ENCODE results near the gene ARHGAP36.

ARHGAP36 gene, protein sequence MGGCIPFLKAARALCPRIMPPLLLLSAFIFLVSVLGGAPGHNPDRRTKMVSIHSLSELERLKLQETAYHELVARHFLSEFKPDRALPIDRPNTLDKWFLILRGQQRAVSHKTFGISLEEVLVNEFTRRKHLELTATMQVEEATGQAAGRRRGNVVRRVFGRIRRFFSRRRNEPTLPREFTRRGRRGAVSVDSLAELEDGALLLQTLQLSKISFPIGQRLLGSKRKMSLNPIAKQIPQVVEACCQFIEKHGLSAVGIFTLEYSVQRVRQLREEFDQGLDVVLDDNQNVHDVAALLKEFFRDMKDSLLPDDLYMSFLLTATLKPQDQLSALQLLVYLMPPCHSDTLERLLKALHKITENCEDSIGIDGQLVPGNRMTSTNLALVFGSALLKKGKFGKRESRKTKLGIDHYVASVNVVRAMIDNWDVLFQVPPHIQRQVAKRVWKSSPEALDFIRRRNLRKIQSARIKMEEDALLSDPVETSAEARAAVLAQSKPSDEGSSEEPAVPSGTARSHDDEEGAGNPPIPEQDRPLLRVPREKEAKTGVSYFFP

DNA sequence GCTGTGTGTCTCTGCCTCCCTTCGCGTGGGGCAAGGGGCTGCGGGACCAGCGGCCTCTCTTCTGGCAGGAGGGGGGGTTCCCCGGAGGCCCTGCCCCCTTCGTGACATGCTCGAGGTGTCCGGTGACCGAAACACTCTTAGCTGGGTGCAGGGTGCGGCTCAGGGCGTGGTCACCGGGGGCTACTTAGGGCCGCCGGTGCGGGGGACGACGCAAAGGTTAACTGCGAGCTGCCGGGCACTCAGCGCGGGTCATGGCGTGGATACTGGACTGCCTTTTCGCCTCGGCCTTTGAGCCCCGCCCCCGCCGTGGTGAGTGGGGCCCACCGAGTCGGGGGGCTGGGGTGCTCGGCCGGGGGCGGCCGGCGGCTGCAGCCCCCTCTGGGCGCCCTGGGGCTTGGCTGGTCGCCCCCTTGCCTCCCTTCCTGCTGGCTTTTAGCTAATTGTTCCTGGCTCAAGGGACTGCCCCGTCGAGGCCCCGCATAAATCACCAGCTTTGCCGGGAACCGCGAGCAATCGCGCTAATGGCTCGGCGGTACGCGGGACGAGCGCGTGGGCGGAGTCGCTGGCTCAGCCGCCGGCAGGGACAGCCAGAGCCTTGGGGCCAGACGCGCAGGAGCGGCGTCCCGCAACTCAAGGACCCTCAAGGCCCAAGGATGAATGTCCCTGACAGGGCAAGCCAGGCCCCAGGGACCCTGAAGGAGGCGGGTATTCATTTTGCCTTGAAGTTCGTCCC is at the start of gene ARHGAP36:
TSS of gene ARHGAP36 (plus strand) at position 211 of the 733 bp plus-strand sequence. CDS start 23,320 bp downstream, outside the sequence.
- no peak for DNase-seq

- no peak for DNase-seq
These were observed 48.0 kb upstream of the ARHGAP36 start for GRCh38 chrX:131010186-131010585.

DNA sequence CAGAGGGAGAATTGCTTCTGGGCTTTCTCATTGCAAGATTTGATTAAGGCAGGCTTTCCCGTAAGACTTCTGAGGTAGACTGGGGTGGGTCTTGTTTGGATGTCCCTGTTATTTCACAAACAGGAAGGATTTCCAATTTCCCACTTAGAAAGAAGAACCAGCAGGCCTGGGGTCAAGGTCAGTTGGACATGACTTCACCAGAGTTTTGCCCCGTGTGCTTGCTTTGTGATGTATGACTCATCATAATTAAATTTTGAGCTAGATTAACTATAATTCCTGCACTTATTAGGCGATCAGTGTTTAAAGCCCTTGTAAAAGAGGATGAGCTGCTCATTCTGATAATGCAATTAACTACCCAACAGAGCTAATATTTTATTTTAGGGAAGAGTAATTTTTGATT is 32.8 kb upstream of the ARHGAP36 start:
- no peak for DNase-seq

GRCh38 chrX:131032354-131033230 is 25.6 kb upstream of the ARHGAP36 start:
- DNase-seq, result no peak

- no peak for DNase-seq
These were observed 24.1 kb upstream of the ARHGAP36 start for GRCh38 chrX:131034063-131034462.

DNA sequence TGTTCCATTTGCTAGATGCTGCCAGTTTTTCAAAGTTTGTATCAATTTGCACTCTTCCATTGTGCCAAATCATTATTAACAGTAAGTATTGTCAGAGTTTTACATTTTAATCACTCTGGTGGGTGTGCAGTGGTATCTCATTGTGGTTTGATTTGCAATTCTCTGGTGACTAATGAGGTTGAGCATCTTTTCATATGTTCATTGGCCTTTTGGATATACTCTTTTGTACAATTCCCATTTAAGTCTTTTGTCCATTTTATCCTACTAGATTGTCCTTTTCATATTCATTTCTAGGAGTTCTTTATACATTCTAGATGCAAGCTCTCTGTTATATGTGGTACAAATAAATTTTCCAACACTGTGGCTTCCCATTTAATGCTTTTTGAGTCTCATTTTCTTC is 17.4 kb upstream of the ARHGAP36 start:
- DNase-seq, result no peak

GRCh38 chrX:131041667-131042066 is 16.5 kb upstream of the ARHGAP36 start:
- DNase-seq, result no peak

GRCh38 chrX:131045726-131046125 is 12.4 kb upstream of the ARHGAP36 start:
- no peak for DNase-seq

GRCh38 chrX:131046596-131046995 is 11.6 kb upstream of the ARHGAP36 start:
- DNase-seq, result no peak

DNA sequence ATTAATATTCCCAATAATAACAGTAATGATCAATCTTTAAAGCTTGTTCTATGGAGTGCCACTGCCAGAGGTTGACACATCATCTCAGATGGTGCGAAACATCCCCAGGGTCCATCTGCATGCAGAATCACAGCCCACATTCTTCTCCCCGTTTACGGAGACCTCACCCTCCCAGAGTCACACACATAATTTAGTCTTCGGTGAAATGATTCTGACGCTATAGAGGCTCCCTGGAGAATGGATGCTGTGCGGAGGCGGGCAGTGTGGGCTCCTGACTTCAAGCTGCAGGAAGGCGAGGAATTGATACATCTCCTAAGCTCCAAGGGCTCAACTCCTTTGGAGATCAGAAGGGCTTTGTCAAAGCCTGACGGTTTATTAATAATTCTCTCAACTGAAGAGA is 11.0 kb upstream of the ARHGAP36 start:
- no peak for DNase-seq

DNA sequence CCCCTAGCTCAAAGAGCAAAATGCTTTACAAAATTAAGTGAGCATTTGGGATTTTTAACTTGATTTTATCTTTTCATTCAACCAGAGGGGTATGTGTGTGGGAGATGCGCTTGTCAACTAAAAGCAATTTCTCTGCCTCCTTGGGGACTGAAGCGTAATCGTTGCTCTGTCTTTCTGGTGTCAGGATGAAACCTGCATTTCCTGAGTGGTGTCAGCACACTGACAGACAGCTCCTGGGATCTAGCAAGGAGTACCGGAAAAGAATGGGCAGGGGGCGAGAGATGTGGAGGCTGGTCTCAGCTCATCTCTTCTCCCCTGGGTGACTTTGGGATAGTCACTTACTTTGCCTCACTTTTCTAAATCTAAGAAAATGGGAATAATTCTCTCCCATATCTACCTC is 5.1 kb upstream of the ARHGAP36 start:
- no peak for DNase-seq

GRCh38 chrX:131054906-131055305 is 3.2 kb upstream of the ARHGAP36 start:
- no peak for DNase-seq

- no peak for DNase-seq
These were observed 440 bp upstream of the ARHGAP36 start for GRCh38 chrX:131057706-131058105.

GRCh38 chrX:131059246-131059645 is 1.1 kb downstream of the ARHGAP36 start:
- DNase-seq, result no peak

- no peak for DNase-seq
These were observed 2.0 kb downstream of the ARHGAP36 start for GRCh38 chrX:131060147-131060546.

GRCh38 chrX:131061306-131061705 is 3.2 kb downstream of the ARHGAP36 start:
- no peak for DNase-seq

- DNase-seq, result no peak
These were observed 5.5 kb downstream of the ARHGAP36 start for GRCh38 chrX:131063613-131064012.

DNA sequence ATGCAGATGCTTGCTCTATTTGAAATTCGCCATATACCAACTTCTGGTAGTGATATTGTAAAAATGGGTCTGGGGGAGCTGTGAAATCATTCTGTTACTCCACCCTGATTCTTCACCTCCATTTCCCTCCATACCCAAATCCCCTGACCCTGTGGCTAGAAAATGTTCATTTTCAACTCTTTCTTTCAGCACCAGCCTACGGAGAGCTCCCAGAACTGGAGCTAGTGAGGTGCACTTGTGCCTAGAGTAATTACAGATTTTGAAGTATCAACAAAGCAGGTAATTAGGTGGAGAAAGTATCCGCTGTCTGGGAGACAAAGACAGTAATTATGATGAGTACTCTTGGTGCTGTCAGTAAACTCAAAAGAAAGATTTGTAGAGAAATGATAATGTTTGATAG is 8.1 kb downstream of the ARHGAP36 start:
- DNase-seq, result no peak

- no peak for DNase-seq
These were observed 9.1 kb downstream of the ARHGAP36 start for GRCh38 chrX:131067216-131067615.

GRCh38 chrX:131067846-131068745 is 9.9 kb downstream of the ARHGAP36 start:
- no peak for DNase-seq

DNA sequence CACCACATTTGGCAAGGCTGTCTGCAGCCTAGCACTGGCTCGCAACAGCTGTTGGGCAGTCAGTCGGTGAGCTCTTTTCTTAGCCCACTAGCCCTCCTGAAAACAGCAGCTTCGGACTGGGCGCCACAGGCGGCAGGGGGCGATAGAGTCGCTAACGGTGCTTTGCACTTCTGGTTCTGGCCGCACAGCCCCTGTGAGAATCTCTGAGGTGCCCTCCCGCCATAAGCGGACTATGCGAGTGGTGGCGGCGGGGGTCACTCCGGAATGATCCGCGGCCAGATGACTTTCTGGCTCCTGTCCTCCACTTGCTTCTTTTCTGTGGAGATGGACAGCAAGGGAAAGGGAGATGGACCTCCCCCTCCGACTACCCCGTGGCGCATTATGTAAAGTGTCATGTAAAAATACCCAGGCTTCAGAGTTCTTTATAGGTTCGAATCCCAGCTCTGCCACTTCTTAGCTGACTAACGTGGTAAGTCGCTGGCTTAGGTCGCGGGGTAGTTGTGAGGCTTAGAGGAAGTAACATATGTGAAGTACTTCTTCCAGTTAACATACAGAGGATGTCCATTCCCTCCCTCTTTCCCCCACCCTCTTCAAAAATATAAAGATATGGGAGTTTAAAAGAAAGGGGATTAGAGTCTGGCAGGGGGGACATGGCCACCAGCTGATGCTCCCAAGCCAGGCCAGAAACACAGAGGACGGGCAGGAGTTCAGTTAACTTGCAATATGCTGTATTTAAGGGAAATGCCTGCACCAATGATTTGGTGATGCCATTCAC is 11.0 kb downstream of the ARHGAP36 start:
- DNase-seq, result peak; percentile 1

Data from HCEC 1CT (cell line).